ENCODE results near the gene SPSB1. TPM values are rescaled to one million over a fixed set of nuclear protein-coding genes. Genes with fewer than 3 reads are reported as not detected.

Gene SPSB1
- total and polyA plus RNA-seq, 10 of the 15 experiments (the other 5 are each of a cell fraction or from before 2014, with no cell fraction given), result 0.02 to 2.0 (median 0.90) TPM; not detected in 1

DNA sequence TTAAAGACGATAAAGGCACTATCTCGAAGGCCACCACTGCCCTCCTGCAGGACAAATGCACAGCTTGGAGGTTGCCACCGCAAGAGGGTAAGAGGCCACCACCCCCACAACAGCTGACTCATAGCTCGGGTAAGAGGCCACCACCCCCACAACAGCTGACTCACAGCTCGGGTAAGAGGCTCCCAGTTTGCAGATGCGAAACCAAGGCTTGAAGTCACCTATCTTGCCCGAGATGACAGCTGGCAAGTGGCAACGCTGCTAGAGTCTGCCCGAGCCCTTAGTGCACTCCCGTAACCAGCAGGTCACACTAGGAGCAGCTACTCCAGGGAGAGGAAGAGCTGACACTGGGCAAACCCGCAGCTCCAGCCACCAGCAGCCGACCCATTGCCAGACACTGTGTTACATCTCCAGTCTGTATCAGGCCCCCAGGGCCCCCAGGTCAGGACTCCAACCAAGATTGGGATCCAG is 17.1 kb upstream of the SPSB1 start (continued):
- TF ChIP-seq IRF3 (IDR thresholded peaks at IDR 0.05) (no peak), JUNB (IDR thresholded peaks at IDR 0.05) (peak; percentile 26; the same call in 1 of the 2 replicates), ZNF207 (IDR thresholded peaks at IDR 0.05; ENCODE audit: borderline replicate concordance) (no peak), EGR1 (IDR thresholded peaks at IDR 0.05; ENCODE audit: borderline replicate concordance in 1 of 2, low read depth in 2 of 2, low read length in 2 of 2) (peak in 1 of 2 experiments; percentile 69; a peak in 1 of 3 replicates), NBN (IDR thresholded peaks at IDR 0.05) (0 out of 2 replicates have a peak, but pooled peaks have one; percentile 38), GABPA (IDR thresholded peaks at IDR 0.05; ENCODE audit: low read depth) (no peak), NR2C1 (IDR thresholded peaks at IDR 0.05) (no peak), HDGF (IDR thresholded peaks at IDR 0.05) (no peak), USF1 (IDR thresholded peaks at IDR 0.05; ENCODE audit: borderline replicate concordance, extremely low read length, insufficient read depth, low read depth, low read length) (no peak), FOXK2 (IDR thresholded peaks at IDR 0.05) (no peak), RBBP5 (conservative IDR thresholded peaks at IDR 0.05) (no peak), NFYA (IDR thresholded peaks at IDR 0.05; ENCODE audit: borderline replicate concordance, low read depth, low read length) (no peak), TBL1XR1 (IDR thresholded peaks at IDR 0.05; ENCODE audit: low read depth, low read length) (0 out of 2 replicates have a peak, but pooled peaks have one; percentile 21), ZBED1 (IDR thresholded peaks at IDR 0.05; ENCODE audit: borderline replicate concordance) (no peak), E4F1 (IDR thresholded peaks at IDR 0.05; ENCODE audit: borderline replicate concordance, partially characterized antibody) (no peak), MTA2 (IDR thresholded peaks at IDR 0.05; ENCODE audit: low read depth) (peak; percentile 52), HSF1 (IDR thresholded peaks at IDR 0.05; ENCODE audit: low read depth, low read length) (no peak), BCL11A (IDR thresholded peaks at IDR 0.05; ENCODE audit: low read depth, low read length) (0 out of 2 replicates have a peak, but pooled peaks have one; percentile 49), HDAC6 (IDR thresholded peaks at IDR 0.05; ENCODE audit: unreplicated experiment) (no peak), SPI1 (IDR thresholded peaks at IDR 0.05; ENCODE audit: borderline replicate concordance, insufficient read depth, low read depth, low read length) (no peak), PAX8 (IDR thresholded peaks at IDR 0.05) (no peak)
- TF ChIP-seq, protein P1, sequence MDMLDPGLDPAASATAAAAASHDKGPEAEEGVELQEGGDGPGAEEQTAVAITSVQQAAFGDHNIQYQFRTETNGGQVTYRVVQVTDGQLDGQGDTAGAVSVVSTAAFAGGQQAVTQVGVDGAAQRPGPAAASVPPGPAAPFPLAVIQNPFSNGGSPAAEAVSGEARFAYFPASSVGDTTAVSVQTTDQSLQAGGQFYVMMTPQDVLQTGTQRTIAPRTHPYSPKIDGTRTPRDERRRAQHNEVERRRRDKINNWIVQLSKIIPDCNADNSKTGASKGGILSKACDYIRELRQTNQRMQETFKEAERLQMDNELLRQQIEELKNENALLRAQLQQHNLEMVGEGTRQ (IDR thresholded peaks at IDR 0.05; ENCODE audit: borderline replicate concordance, low read depth, low read length), result no peak

All from GM12878 (cell line).